ENCODE results near the gene CTSF.

The CTSF gene

GRCh38 chr11:66539870-66540213 is 28.6 kb downstream of the CTSF start:
- no peak for DNase-seq (ENCODE audit: low read depth in 1 of 2, low spot score in 1 of 2)

- DNase-seq (ENCODE audit: low read depth in 1 of 2, low spot score in 1 of 2), result no peak
Observed at GRCh38 chr11:66539170-66539869, 29.1 kb downstream of the CTSF start.

GRCh38 chr11:66532784-66533183 is 35.6 kb downstream of the CTSF start:
- DNase-seq (ENCODE audit: low read depth in 1 of 2, low spot score in 1 of 2), result no peak

DNA sequence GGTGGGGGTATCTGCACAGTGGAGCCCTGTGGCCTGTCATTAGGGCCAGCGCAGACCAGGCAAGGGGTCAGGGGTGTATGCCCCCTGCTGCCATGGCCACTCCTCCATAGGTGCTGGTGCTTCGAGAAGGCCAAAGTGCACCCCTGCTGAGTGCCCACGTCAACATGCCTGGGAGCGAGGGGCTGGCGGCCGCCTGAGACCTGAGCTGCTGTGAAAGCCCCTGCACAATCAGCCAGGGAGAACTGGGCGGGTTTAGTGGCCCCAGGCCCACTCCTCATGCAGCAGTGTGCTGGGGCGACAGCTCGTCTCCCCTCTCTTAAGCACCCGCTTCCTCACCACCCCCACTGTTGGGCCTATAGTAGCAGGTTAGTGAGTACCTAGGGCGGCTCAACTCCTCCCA is 36.6 kb downstream of the CTSF start:
- no peak for DNase-seq (ENCODE audit: low read depth in 1 of 2, low spot score in 1 of 2)

DNA sequence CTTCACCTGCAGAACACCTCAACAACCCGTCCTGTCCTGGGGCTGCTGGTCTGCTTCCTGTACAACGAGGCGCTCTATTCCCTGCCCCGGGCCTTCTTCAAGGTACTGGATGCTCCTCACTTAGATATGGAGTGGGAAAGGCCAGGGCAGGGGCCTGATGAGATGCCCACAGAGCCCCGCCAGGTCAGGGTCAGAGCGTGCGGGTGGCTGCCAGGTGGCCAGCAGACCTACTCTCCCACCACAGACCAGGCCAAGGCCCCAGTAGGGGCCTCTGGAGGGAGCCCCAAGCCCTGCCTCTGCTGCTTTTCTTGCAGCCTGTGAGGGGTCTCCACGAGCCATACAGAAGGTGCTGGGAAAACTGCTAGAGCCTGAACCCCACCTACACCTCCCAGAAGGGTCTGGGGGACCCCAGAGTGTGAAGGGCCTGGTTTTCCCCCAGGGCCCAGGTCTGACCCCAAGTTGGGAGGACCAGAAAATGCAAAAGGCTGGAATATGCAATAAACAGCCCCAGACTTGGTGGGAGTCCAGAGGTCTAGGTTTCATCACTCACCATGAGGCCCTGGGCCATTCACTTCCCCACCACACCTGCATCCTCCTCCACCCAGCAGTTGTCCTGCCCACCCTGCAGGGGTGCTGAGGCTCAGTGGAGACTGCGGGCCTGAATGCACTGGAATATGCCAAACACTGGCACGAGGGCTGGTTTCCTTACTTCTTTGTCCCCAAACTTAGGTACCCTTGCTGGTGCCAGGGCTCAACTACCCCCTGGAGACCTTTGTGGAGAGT is 37.3 kb downstream of the CTSF start:
- no peak for DNase-seq (ENCODE audit: low read depth in 1 of 2, low spot score in 1 of 2)

DNA sequence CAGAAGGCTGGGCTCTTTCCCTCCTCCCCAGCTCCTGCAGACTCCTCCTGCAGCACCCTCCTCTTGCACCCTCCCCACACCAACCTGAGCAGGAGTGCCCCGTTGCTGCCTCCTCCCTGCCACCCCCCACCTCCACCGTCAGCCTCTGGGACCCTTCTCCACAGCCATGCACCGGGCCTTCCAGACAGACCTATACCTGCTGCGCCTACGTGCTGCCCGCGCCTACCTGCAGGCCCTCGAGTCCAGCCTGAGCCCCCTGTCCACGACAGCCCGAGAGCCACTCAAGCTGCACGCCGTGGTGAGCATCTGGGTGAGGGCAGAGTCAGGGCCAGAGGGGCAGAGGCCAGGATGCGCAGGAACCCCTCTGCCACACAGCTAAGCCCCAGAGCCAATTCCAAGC is 38.8 kb downstream of the CTSF start:
- no peak for DNase-seq (ENCODE audit: low read depth in 1 of 2, low spot score in 1 of 2)

DNA sequence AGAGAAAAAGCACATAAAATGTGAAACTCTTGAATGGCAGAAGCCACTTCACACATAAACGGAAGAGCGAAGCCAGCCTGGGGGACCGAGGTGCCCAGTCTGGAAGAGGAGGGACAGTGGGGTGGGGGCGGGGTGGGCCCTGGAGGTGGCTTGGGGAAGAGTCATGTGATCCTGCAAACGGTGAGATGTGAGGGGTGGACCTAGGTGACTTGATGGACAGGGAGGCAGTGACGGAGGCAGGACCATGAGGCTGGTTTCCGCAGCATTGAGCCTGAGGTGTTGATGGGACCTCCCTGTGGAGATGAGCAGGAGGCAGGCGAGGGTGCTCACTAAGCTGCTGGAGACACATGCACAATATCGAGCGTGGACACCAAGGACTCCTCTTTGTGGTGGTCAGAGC is 39.3 kb downstream of the CTSF start:
- DNase-seq (ENCODE audit: low read depth in 1 of 2, low spot score in 1 of 2), result no peak

DNA sequence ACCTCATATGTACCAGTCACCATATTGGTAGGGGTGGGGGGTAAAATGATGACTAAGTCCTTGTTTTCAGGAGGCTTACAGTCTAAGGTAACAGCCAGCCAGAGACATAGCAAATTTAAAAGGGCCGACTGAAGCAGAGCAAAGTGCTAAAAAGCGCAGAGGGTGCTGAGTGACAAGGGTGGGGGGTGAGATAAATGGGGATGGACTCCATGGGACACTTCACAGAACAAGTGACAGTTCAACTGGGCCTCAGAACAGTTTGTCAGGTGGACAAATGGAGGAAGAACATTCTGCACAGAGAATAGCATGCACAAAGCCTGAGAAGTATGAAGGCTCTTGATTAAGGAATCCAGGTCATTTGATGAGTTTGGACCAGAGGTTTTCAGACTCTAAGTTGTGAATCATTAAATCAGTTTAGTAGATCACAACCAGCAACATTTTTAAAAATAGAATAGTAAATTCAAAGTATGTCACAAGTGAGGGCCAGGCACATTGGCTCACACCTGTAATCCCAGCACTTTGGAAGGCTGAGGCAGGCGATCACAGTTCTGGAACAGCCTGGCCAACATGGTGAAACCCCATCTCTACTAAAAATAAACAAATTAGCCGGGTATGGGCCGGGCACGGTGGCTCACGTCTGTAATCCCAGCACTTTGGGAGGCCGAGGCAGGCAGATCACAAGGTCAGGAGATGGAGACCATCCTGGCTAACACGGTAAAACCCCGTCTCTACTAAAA is 43.9 kb downstream of the CTSF start:
- DNase-seq (ENCODE audit: low read depth in 1 of 2, low spot score in 1 of 2), result no peak

DNA sequence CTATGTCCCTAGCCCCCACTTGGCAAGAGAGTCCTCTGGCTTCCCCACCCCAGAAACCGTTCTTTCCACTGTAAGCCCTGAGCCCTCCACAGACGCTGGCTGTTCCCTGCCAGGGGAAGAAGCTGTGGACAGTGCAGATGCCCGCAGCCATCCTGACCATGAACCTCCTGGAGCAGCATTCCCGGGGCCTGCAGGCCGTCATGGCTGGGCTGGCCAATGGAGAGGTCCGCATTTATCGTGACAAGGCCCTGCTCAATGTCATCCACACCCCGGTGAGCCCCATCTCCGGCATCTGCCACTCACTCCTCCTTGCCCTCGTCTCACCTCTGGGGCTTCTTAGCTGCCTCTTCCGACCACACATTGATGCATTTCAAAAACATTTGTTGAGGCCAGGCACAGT is 44.8 kb downstream of the CTSF start:
- no peak for DNase-seq (ENCODE audit: low read depth in 1 of 2, low spot score in 1 of 2)

Data from stimulated activated CD4-positive, alpha-beta T cell treated with anti-CD3 and anti-CD28 coated beads, Interleukin-15, amount 100 ng/mL, for 1 hour (primary cell).